H4 (cell line): ENCODE results near the gene ITPRIP. TPM values are rescaled to one million over a fixed set of nuclear protein-coding genes. Genes with fewer than 3 reads are reported as not detected.
A peak's percentile ranks its signal among the peaks of the same experiment; 100 is the strongest.

Experiments
- DNase-seq: peaks from one replicate; pipeline ENCODE4 v3.0.0-alpha.2; 2015; ENCODE audit warnings: low spot score
- total RNA-seq: library from RNA; depleted of rRNA; stranded (reverse); fragments of >200 nt; shearing (Covaris generic); gene quantifications from 2 replicates; pipeline ENCODE4 v1.2.3, GENCODE V29; 2014; rRNA removed

The ITPRIP gene
- total RNA-seq, 1 experiment from 2014 or later: 3.3 TPM

- no peak for DNase-seq
Measured at GRCh38 chr10:104281694-104282093, 56.6 kb downstream of the ITPRIP start.

GRCh38 chr10:104279550-104280259 lies 58.6 kb downstream of the ITPRIP start:
- no peak for DNase-seq

DNA sequence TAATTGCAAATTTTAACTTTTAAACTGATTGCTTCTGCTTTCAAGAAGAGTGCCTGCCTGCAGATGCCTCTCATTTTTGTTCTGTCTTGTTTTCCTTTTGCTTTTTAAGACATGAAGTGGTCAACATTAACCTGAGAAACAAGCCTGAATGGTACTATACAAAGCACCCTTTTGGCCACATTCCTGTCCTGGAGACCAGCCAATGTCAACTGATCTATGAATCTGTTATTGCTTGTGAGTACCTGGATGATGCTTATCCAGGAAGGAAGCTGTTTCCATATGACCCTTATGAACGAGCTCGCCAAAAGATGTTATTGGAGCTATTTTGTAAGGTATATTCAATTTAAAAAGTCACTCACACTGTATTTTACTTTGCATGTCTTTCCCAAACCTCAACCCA lies 60.5 kb downstream of the ITPRIP start:
- DNase-seq: no peak

- DNase-seq: no peak
Measured at GRCh38 chr10:104276192-104276591, 62.1 kb downstream of the ITPRIP start.

- no peak for DNase-seq
Measured at GRCh38 chr10:104274762-104275721, 63.2 kb downstream of the ITPRIP start.

DNA sequence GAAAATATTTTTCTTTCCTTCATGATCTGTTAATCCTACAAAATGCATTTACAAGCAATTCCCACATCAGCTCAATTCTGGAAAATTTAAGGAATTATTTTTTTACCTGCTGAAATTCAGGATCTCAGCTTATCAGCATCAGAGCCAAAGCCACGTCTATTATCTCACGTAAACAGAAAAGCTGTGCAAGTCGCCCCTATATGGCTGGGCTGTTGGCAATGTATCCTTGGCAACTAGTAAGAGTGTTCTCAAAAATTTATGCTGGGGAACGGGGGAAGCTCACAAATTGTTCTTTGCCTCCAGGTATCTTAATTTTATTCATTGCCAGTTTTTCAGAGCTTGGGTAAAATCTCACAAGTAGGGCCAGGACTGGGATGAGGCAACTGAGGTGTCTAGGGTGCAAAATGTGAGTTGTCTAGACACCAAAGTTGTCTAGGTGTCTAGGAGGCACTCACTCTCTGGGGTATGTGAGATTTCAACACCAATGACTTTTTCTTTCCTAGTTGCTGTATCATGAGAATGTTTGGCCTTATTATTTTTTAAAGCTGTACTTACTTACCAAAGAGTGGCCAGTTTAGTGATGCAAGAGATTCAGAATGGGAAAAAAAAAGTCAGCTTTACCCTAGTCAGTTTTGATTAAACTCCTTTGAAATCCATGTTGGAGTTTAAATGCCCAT lies 64.2 kb downstream of the ITPRIP start:
- DNase-seq: no peak

DNA sequence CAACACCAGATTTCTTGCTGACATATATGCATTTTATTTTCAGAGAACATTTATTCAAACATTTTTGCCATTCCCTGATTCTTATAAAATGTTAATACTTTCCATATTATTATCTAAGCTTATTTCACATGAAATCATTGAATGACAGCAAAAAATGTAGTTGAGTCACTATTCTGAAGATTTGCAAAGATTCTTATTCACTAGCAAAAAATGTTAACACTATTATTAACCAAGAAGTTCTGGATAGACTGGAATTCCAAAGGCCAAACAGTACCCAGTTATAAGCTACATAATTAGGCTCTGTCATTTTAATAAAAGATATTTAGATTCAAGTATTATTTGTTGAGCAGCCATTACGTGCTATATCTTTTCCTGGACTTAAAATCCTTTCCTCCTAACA lies 65.0 kb downstream of the ITPRIP start:
- DNase-seq: no peak

GRCh38 chr10:104268713-104269645 lies 69.3 kb downstream of the ITPRIP start, which contains the start of gene GSTO2:
TSS of gene GSTO2 (plus strand) at chr10:104269184. CDS start at chr10:104274916, 5,732 bp downstream.
- DNase-seq: peak; percentile 98

GRCh38 chr10:104268405-104268712 lies 69.9 kb downstream of the ITPRIP start:
- DNase-seq: no peak

GRCh38 chr10:104267721-104268404 lies 70.4 kb downstream of the ITPRIP start:
- DNase-seq: no peak

DNA sequence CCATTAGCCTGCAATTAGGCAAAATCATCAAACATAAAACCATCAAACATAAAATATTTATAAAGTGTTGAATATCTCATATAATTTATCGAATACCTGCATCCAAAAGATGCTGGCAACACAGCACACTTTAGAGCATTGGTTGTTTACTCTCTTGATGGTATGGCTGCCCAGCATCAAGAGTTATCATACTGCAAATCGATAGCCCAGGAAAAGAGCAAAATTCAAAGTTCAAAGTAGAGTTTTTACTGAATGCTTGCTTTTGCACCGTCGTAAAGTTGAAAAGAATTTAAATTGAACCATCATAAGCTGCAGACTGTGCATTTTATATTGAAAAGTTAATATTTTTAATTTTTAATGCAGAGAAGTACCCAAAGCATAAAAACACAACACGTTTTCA lies 73.5 kb downstream of the ITPRIP start:
- DNase-seq: no peak

DNA sequence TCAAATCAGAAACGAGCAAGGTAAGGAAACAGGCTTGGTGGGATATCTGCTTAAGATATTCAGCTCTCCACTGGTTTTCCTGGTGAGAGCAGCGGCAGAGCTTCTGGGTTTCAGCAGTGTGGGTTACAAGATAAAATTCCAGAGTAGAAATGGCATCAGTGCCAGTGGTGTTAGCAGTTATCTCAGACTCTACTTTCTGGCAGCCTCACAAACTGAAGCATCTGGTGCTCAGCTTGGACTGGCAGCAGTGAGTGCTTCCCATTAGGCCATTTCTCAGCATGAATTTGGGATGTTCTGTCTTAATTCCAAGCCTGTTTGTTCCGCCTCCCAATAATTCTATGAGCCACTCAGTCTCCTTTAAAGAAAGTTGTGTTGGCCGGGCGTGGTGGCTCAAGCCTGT lies 76.2 kb downstream of the ITPRIP start:
- no peak for DNase-seq

GRCh38 chr10:104260775-104261115 lies 77.5 kb downstream of the ITPRIP start:
- no peak for DNase-seq

DNA sequence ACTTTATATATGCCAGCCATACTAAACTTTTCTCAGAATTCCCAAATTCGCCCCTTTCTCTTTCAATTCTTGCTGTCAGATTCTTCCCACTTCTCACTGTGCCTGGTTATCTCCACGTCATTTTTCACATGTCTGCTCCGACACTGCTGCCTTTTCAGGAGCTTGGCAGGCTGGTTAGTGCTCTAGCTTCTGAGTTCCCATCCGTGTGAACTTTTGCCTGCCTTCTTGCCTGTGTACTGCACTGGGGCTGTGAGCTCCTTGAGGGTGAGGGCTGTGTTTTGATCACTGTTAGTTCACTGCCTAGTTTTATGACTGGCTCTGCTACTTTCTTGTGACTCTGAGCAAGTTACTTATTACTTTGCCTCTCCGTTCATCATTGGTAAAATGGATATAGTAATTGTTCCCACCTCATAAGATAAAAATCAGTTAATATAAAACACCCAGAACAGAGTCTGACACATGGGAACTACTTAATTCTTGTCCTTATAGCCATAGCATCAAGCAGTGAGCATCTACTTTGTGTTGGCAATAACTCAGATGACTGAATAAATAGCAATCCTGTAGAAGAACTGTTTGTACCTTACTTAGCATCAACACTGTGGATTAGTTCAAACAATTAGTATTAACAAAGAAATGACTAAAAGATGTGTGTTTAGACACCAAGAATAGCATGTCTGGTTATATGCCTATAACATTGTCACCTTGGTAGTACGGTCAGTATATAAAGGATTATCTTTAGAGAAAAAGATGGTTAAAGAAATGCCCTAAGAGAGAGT lies 78.1 kb downstream of the ITPRIP start:
- no peak for DNase-seq

Other genes starting within 250 kb of the ITPRIP start
- gene SFR1, start 216.3 kb downstream of the ITPRIP start, total RNA-seq: 8.9 and 9.3 TPM in 2 replicates
- gene CFAP43, start 106.1 kb downstream of the ITPRIP start, total RNA-seq: 0.27 TPM in 1 of 2 replicates, not detected in the other
- 171 and 239 TPM in 2 replicates for gene GSTO1, start 83.6 kb downstream of the ITPRIP start, total RNA-seq
- gene GSTO2, start 69.3 kb downstream of the ITPRIP start, total RNA-seq: 0.72 TPM in 1 of 2 replicates, not detected in the other
- gene CFAP58, start 15.4 kb upstream of the ITPRIP start, total RNA-seq: 0.08 and 0.12 TPM in 2 replicates